NOMO-1 (cell line): Measurements from ENCODE around the gene HSD17B12.
"Not testable (repeated sequence)": the region's sequence is repeated elsewhere in the genome, so short reads cannot be mapped to it uniquely, and the experiment has no call there.

Source experiments
- DNase-seq, 2 experiments: peaks; one replicate each; lab custom pipeline; 2025; ENCODE audit not compliant: unreplicated experiment in 2 of 2; lab: John Stamatoyannopoulos, UW

Gene HSD17B12

GRCh38 chr11:43680521-43681400 is at the start of gene HSD17B12:
Gene HSD17B12 (plus strand): TSS chr11:43680738. CDS start chr11:43680828, 90 bp downstream.
- DNase-seq = peak; percentile 99

GRCh38 chr11:43631732-43632131 is 48.8 kb upstream of the HSD17B12 start:
- no peak for DNase-seq

- no peak for DNase-seq
Observed at GRCh38 chr11:43632181-43632580, 48.4 kb upstream of the HSD17B12 start.

GRCh38 chr11:43638717-43639116 is 41.8 kb upstream of the HSD17B12 start:
- no peak for DNase-seq

- no peak for DNase-seq
Observed at GRCh38 chr11:43639224-43639623, 41.3 kb upstream of the HSD17B12 start.

GRCh38 chr11:43639920-43640319 is 40.6 kb upstream of the HSD17B12 start:
- no peak for DNase-seq

GRCh38 chr11:43643898-43644620 is 36.5 kb upstream of the HSD17B12 start:
- DNase-seq = peak; percentile 76 to 88

GRCh38 chr11:43644621-43645299 is 35.8 kb upstream of the HSD17B12 start:
- no peak for DNase-seq

- DNase-seq = no peak
Observed at GRCh38 chr11:43646767-43647166, 33.8 kb upstream of the HSD17B12 start.

GRCh38 chr11:43648888-43649287 is 31.6 kb upstream of the HSD17B12 start:
- no peak for DNase-seq

GRCh38 chr11:43649501-43649900 is 31.0 kb upstream of the HSD17B12 start:
- DNase-seq = no peak

GRCh38 chr11:43649921-43650320 is 30.6 kb upstream of the HSD17B12 start:
- DNase-seq = no peak

GRCh38 chr11:43663018-43663417 is 17.5 kb upstream of the HSD17B12 start:
- DNase-seq = not testable (repeated sequence)

GRCh38 chr11:43664295-43664694 is 16.2 kb upstream of the HSD17B12 start:
- no peak for DNase-seq

- DNase-seq = not testable (repeated sequence)
Observed at GRCh38 chr11:43671284-43671683, 9.3 kb upstream of the HSD17B12 start.

- DNase-seq = no peak
Observed at GRCh38 chr11:43674560-43674959, 6.0 kb upstream of the HSD17B12 start.

GRCh38 chr11:43676933-43677332 is 3.6 kb upstream of the HSD17B12 start:
- DNase-seq = no peak

- no peak for DNase-seq
Observed at GRCh38 chr11:43681401-43681942, 934 bp downstream of the HSD17B12 start.

GRCh38 chr11:43682081-43682480 is 1.5 kb downstream of the HSD17B12 start:
- peak in 1 of 2 experiments; percentile 73 for DNase-seq

- DNase-seq = no peak
Observed at GRCh38 chr11:43685440-43685839, 4.9 kb downstream of the HSD17B12 start.

GRCh38 chr11:43686207-43686606 is 5.7 kb downstream of the HSD17B12 start:
- no peak for DNase-seq
